NCI-H748 treated with DMSO at 0.1 percent for 48 hours (cell line): ENCODE measurements around the gene FGR.
"Not testable (repeated sequence)": the region's sequence is repeated elsewhere in the genome, so short reads cannot be mapped to it uniquely, and the experiment has no call there.

Source experiments
- DNase-seq: peaks from one replicate; lab custom pipeline; 2025; lab: John Stamatoyannopoulos, UW

FGR gene

DNA sequence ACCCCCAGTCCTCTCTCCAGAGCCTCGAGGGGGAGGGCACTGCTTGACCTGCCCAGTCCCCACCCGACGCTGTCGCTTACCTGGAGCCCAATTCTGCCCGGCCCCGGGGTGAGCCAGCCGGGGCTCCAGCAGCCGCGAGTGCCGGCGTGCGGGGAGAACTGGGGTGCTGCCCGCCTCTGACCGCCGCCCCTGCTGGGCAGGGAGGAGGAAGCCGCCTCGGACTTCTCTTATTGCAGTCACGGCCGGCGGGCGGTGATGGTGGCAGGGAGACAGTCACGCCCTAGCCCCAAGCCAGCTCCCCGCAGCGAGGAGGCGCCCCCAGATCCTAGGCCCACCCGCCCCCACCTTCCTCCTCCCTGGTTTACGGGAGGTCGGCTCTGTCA, at the start of gene FGR:
Gene FGR, minus strand, starts transcription at position 201 of the 383 bp plus-strand sequence. CDS start 11,269 bp downstream, outside the sequence.
- DNase-seq = no peak

DNA sequence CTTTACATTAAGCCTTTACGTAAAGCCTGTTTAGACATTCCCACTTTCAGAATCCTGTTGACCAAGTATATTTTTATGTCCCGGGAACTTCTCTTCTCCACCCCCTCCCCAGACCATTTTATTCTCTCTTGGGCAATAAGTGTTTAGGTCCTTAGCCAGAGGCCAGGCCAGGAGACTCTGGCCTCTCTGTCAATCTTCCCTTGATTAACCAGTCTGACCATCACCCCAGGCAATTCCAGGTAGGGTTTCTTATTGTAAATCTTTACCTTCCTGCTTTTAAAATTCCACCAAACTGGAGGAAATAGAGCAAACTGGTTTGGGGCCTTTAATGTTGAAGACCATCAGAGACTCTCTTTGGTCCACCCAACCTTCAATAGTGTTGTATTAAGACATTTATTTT, 49.2 kb upstream of the FGR start:
- no peak for DNase-seq

DNA sequence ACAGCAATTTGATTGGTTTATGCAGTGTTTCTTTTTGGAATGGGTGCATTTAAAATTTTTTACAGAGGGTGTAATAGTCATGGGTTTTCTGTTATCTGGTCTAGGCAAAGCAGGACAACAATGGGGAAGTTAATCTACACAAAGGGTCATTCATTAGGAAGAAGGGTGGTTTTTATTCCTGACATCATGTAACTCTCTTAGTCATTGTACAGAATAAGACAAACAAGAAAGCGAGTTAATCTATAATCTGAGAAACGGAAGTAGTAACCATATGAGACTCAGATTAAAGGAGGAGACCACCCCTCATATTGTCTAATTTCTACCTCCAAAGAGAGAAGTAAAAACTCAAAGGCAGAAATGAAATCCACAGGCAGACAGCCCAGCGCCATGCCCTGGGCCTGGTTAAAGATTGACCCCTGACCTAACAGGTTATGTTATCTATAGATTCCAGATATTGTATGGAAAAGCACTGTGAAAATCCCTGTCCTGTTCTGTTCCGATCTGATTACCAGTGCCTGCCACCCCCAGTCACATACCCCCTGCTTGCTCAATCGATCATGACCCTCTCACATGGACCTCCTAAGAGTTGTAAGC, 47.5 kb upstream of the FGR start:
- no peak for DNase-seq

GRCh38 chr1:27681580-27681979, 46.6 kb upstream of the FGR start:
- DNase-seq = not testable (repeated sequence)

GRCh38 chr1:27680225-27680791, 45.3 kb upstream of the FGR start:
- DNase-seq = not testable (repeated sequence)

- DNase-seq = no peak
Observed at GRCh38 chr1:27678747-27679146, 43.8 kb upstream of the FGR start.

DNA sequence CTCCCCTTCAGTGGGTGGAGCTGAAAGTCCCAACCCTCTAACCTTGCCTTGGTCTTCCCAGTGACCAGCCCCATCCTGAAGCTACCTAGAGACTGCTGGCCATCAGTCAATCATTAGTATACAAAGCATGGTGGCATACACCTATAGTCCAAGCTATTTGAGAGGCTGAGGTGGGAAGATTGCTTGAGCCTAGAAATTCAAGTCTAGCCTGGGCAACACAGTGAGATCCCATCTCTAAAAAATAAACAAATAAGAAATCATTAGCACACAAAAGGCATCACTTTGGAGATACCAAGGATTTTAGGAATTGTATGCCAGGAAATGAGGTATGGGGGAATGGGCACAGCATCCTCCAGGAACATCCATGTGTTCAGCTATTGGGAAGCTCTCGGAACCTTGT, 41.4 kb upstream of the FGR start:
- no peak for DNase-seq

- no peak for DNase-seq
Observed at GRCh38 chr1:27672750-27673112, 37.7 kb upstream of the FGR start.

GRCh38 chr1:27671964-27672749, 37.2 kb upstream of the FGR start, which contains the start of gene IFI6:
Gene IFI6 (minus strand): TSS chr1:27672192. CDS start chr1:27669314, 2,878 bp downstream.
- peak; percentile 80 for DNase-seq

DNA sequence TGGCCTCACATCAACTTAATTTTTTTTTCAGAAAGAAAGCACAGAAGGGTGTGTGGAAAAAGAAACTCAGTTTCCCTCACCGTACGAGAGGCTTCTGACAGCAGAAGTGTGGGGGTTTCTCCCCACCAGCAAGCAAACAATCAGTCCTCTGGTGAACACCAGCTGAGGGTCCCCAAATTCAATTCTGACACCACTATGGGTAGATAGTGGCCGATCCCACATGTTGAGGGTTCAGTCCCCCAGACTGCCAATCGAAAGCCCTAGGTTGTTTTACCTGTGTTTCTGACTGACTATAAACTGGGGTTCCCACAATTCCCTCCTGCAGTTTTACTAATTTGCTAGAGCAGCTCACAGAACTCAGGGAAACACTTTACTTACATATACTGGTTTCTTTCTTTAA, 34.9 kb upstream of the FGR start:
- DNase-seq = no peak

DNA sequence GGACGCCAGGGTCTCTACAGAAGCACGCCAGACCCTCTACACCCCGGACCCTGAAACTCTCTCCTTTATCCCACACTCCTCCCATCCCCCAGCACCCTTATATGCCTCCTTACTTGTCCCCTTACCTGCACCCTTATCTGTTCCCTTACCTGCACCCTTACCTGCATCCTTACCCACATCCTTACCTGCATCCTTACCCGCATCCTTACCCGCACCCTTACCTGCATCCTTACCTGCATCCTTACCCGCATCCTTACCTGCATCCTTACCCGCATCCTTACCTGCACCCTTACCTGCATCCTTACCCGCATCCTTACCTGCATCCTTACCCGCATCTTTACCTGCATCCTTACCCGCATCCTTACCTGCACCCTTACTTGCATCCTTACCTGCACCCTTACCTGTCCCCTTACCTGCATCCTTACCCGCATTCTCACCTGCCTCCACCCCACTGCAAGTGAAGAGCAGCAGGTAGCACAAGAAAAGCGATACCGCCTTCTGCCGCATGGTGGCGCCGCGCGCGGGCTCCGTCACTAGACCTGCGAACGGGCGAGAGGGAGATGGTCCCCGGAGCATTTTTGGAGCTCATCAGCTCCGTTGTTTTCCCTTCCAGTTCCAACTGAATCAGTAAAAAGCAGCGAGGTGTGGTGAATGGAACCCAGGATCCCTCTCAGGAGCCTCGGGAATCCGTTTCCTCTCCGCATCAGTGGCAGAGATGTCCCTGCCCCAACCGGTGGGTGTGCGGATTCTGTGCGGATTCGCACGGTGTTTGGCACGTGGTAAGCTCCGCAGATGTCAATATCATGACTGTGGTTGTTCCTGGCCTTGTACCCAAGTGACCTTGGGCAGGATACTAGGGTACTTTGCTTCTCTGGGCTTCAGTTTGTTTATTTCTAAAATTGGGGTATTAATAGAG, 34.1 kb upstream of the FGR start:
- DNase-seq = peak; percentile 12

DNA sequence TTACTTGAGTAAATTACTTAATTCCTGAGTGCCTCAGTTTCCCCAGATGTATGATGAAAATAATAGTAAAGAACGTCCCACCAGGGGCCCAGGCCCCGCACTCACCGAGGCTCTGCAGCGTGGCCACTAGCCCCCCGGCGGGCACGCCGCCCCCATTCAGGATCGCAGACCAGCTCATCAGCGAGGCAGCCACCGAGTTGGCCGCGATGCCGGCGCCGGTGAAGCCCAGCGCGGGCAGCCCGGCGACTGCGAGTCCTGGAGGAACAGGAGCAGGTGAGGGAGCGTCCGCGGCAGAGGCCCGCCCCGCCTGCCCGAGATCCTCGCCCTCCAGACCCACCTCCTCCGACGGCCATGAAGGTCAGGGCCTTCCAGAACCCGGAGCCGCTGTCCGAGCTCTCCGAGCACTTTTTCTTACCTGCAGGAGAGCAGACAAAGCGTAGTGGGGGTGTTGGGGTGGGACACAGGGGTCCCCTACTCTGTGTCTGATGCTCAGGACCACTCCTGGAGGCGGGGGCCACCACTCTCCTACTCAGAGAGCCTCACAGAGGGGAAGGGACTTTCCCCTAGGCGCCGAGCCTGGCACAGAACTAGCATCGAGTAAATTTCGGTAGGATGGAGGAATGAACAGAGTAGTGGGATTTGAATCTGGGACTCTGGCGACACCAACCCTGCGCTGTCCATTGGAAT, 33.3 kb upstream of the FGR start:
- DNase-seq = no peak

DNA sequence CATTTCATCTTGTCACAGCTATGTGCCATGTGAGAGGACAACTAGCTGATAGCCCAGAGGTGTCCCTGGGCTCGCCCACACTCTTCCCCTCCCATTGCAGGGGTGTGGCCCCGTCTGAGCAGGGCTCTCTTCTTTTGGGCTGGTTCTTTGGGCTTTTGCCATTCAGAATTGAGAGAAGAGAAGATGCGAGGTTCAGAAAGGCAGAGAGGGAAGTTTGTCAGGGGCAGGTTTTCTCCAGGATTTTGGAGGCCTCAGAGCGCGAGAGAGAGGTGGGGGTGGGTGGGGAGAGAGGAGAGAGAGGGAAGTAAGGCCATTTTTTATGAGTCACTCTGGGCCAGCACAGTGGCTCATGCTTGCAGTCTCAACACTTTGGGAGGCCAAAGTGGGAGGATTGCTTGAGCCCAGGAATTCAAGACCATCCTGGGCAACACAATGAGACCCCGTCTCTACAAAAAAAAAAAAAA, 31.8 kb upstream of the FGR start:
- DNase-seq = no peak

GRCh38 chr1:27666294-27666693, 31.3 kb upstream of the FGR start:
- no peak for DNase-seq

DNA sequence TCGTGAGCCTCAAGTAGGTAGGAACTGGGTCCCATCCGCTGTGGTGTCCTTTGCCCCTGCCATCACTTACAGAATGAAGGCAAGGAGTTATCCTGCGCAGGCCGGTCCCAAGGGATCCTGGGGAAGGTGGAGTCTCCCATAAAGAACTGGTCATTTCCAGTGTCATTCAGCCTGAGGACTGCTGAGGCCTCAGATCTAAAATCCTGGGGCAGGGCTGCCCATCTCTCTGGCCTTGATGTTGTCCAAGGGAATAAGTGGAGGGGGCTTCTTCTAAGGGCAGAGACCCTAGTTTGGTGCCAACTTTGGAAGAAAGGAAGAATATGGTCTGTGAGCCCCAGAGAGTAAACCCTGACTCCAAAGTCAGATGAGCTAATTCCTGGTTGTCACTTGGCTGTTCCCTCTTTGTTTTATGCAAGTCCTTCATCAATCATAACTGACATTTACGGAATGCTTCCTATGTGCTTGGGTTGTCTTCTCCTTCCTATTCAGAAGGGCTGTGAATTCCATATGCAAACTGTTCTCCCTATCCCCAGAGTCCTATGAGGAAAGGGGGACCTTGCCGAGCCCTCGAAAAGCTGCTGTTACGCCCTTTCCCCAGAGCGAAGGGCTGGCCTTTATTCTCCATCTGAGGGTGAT, 30.1 kb upstream of the FGR start:
- no peak for DNase-seq

DNA sequence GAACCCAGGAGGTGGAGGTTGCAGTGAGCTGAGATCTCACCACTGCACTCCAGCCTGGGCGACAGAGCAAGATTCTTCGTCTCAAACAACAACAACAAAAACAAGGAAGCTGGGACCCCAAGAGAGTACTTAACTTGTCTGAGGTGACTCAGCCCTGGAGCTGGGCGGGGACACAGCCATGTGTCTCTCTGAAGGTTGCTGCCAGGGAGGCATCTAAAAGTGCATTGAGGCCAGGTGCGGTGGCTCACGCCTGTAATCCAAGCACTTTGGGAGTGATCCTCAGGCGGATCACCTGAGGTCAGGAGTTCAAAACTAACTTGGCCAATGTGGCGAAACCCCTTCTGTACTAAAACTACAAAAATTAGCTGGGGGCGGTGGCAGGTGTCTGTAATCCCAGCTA, 29.3 kb upstream of the FGR start:
- no peak for DNase-seq

GRCh38 chr1:27662707-27663393, 27.9 kb upstream of the FGR start:
- peak; percentile 42 for DNase-seq

DNA sequence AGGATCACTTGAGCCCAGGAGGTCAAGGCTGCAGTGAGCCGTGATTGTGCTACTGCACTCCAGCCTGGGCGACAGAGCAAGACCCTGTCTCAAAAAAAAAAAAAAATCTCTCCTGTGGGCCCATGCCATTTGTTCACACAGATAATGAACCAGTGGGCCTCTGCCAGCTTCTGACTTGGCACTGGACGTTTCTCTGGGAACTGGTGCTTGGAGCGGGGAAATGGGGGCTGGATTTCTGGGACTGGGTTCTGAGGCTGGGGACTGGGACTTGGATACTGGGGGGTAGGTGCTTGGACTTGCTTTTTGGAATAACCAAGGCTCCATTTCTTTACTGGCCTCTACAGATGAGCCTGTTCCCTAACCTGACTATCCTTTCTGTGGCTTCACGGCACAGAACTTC, 27.3 kb upstream of the FGR start:
- DNase-seq = no peak

- DNase-seq = no peak
Observed at GRCh38 chr1:27661412-27662075, 26.6 kb upstream of the FGR start.

- no peak for DNase-seq
Observed at GRCh38 chr1:27660300-27660835, 25.4 kb upstream of the FGR start.
